Body of pancreas (tissue), 4 donors: ENCODE data around the gene OR5C1. TPM values are rescaled to one million over a fixed set of nuclear protein-coding genes. Genes with fewer than 3 reads are reported as not detected.
A peak's percentile ranks its signal among the peaks of the same experiment; 100 is the strongest.

Experiments
- ATAC-seq: fragments of 150-250 bp; one replicate; pipeline ENCODE4 v1.9.1; 2016
- DNase-seq, 4 donors: peaks; one replicate each; pipeline ENCODE4 v3.0.0-alpha.2; 2019
- H3K27ac ChIP-seq, 4 donors: fragments of 200-600 bp; sonication (generic); 1 replicate in 3 of 4; 2 replicates in 1 of 4; pipeline versions ENCODE4 v1.5.1 to v1.6.1; 2016 to 2019; ENCODE audit warnings: mild to moderate bottlenecking in 1 of 4, mixed read lengths in 1 of 4, moderate library complexity in 1 of 4
- H3K27me3 ChIP-seq, 2 donors: fragments of 200-600 bp; sonication (generic); one replicate each; pipeline ENCODE4 v1.6.0; 2016; ENCODE audit warnings: mild to moderate bottlenecking in 1 of 2
- H3K36me3 ChIP-seq, 2 donors: fragments of 200-600 bp; sonication (generic); replicated peaks in 1 of 2; 2 replicates each; pipeline ENCODE4 v1.5.1; 2016; ENCODE audit warnings: low read depth in 2 of 2; ENCODE audit not compliant: insufficient read depth in 1 of 2
- H3K4me1 ChIP-seq: fragments of 200-600 bp; sonication (generic); one replicate; pipeline ENCODE4 v1.6.0; 2016
- H3K4me3 ChIP-seq, 2 donors: fragments of 200-600 bp; sonication (generic); 1 replicate in 1 of 2; 2 replicates in 1 of 2; pipeline ENCODE4 v1.5.1; 2016 to 2019
- H3K9me3 ChIP-seq, 3 donors: fragments of 200-600 bp; sonication (generic); 1 replicate in 2 of 3; 2 replicates in 1 of 3; pipeline ENCODE4 v1.5.1; 2016
- POLR2A ChIP-seq, 3 donors: fragments of 450-650 bp; IDR thresholded peaks; one replicate each; pipeline ENCODE4 v1.6.1; 2016; ENCODE audit warnings: antibody characterized with exemption in 3 of 3, mild to moderate bottlenecking in 2 of 3
- WGBS, 2 donors: methylation state at CpG; one replicate each; pipeline ENCODE4 v1.1.5; 2017; 5-methylcytosine and 5-hydroxymethylcytosine counted together
- intact Hi-C: fragments of 100-400 bp; cut with DNase I; formaldehyde crosslinking; loops from one replicate; pipeline ENCODE4 v1.15.1; 2023
- total RNA-seq, 2 donors: library from RNA; depleted of rRNA; stranded (reverse); fragments of >200 nt; gene quantifications; one replicate each; pipeline ENCODE4 v1.1.0, GENCODE V29; 2016
- TF ChIP-seq, protein P1 (sequence below), 7 experiments: fragments of 450-650 bp in 4 of 7; fragments of 200-600 bp in 3 of 7; sonication (generic) in 3 of 7; IDR thresholded peaks; one replicate each; pipeline ENCODE4 v1.5.1; 2016 to 2019; ENCODE audit warnings: antibody characterized with exemption in 7 of 7

OR5C1 gene
- total RNA-seq, 2 donors from 2014 or later: not detected

DNA sequence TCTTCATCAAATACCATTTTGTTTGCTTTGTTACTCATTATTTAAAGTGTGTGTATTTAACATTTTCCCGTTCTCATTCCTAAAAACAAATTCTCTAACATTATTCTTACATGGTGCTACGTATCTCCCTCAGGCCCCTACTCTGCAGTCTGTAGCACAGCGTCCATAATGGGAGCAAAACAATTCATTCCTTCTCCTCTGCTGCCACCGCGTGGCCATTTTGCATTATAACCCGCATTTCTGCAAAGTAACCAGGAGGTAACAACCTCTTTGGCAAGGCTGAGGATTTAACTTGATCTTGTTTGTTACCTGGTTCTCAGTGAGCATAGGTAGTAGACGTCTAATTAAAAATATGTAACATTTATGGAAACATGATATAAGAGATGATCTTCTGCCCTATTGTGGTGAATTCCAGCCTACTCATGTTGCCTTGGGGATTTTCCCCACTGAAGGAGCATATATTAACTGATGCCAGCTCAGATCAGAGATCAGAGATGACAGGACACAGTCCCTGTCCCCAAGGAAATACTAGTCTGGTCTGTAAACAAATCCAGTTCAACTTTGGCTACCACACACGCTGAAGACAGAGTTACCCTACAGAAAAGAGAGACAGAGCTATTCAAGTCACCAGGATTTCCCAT is 21.7 kb downstream of the OR5C1 start:
- ATAC-seq (peak; percentile 87), DNase-seq (peak; percentile 73 to 81 (median 79))
- no peaks in the 10 kb centered on the region for H3K36me3 ChIP-seq
- peaks cover 17% of the 10 kb centered on the region for H3K4me1 ChIP-seq
- H3K27me3 ChIP-seq: no peaks in the 10 kb centered on the region
- TF ChIP-seq, protein P1, sequence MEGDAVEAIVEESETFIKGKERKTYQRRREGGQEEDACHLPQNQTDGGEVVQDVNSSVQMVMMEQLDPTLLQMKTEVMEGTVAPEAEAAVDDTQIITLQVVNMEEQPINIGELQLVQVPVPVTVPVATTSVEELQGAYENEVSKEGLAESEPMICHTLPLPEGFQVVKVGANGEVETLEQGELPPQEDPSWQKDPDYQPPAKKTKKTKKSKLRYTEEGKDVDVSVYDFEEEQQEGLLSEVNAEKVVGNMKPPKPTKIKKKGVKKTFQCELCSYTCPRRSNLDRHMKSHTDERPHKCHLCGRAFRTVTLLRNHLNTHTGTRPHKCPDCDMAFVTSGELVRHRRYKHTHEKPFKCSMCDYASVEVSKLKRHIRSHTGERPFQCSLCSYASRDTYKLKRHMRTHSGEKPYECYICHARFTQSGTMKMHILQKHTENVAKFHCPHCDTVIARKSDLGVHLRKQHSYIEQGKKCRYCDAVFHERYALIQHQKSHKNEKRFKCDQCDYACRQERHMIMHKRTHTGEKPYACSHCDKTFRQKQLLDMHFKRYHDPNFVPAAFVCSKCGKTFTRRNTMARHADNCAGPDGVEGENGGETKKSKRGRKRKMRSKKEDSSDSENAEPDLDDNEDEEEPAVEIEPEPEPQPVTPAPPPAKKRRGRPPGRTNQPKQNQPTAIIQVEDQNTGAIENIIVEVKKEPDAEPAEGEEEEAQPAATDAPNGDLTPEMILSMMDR (IDR thresholded peaks at IDR 0.05): peak; percentile 50 to 90 (median 85)
- TF ChIP-seq POLR2A (IDR thresholded peaks at IDR 0.05): no peak
- H3K27ac ChIP-seq: peak overlapping the region in 3 of 4 donors; percentile 38 to 54 (median 52)
- WGBS, 2 donors: 2 to 4% methylated on average over 8 of the region's 8 CpGs
- no peaks in the 10 kb centered on the region for H3K9me3 ChIP-seq
- no peak overlapping the region for H3K4me3 ChIP-seq
- intact Hi-C loops: loop anchor here (10.0 kb wide), 1 partner anchor 456 kb away; no protein-coding TSS in a partner anchor

- Histone ChIP-seq H3K27ac (no peak overlapping the region), H3K4me3 (no peak overlapping the region), H3K4me1 (peaks cover 22% of the 10 kb centered on the region), H3K36me3 (no peaks in the 10 kb centered on the region), H3K27me3 (no peaks in the 10 kb centered on the region), H3K9me3 (no peaks in the 10 kb centered on the region)
- intact Hi-C loops: loop anchor here (10.0 kb wide), 1 partner anchor 458 kb away; no protein-coding TSS in a partner anchor
- WGBS, 2 donors: 56 to 70% methylated on average over 3 to 4 of the region's 4 CpGs
- TF ChIP-seq POLR2A (IDR thresholded peaks at IDR 0.05): no peak
- TF ChIP-seq, protein P1 (IDR thresholded peaks at IDR 0.05): no peak
- DNase-seq (no peak), ATAC-seq (no peak)
Observed at GRCh38 chr9:122812736-122813135, 24.0 kb downstream of the OR5C1 start.

- ATAC-seq (no peak), DNase-seq (no peak)
- H3K9me3 ChIP-seq: no peaks in the 10 kb centered on the region
- H3K36me3 ChIP-seq: peaks cover 0 to 2% of the 10 kb centered on the region in 2 donors
- intact Hi-C loops: loop anchor here (10.0 kb wide), 1 partner anchor 460 kb away; no protein-coding TSS in a partner anchor
- no peak overlapping the region for H3K27ac ChIP-seq
- 53 to 63% methylated on average over 5 to 6 of the region's 6 CpGs for WGBS, 2 donors
- no peak overlapping the region for H3K4me3 ChIP-seq
- peaks cover 14% of the 10 kb centered on the region for H3K4me1 ChIP-seq
- no peaks in the 10 kb centered on the region for H3K27me3 ChIP-seq
- TF ChIP-seq, protein P1 (IDR thresholded peaks at IDR 0.05): no peak
- TF ChIP-seq POLR2A (IDR thresholded peaks at IDR 0.05): no peak
Observed at GRCh38 chr9:122814545-122814944, 25.8 kb downstream of the OR5C1 start.

DNA sequence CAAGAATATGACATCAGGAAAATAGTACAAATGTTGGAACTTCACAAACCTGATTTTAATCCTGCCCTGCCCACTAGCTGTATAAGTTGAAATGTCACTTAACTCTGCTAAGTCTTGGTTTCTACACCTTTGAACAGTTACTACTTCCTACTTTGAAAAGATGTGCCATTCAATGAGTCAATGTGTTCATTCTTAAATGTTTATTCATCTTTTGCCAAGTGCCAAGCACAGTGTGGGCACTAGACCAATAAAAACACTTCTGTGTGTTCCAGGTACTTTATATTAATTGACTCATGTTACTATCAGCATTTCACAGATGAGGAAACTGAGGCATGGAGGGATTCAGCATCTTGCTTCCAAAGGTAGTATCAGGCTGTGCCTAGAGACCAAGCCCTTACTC is 26.8 kb downstream of the OR5C1 start:
- no peak for ATAC-seq
- TF ChIP-seq, protein P1 (IDR thresholded peaks at IDR 0.05): no peak
- TF ChIP-seq POLR2A (IDR thresholded peaks at IDR 0.05): no peak
- Histone ChIP-seq H3K27me3 (no peaks in the 10 kb centered on the region), H3K9me3 (no peaks in the 10 kb centered on the region), H3K27ac (no peak overlapping the region), H3K4me1 (peaks cover 5% of the 10 kb centered on the region), H3K4me3 (no peak overlapping the region), H3K36me3 (peaks cover 0 to 2% of the 10 kb centered on the region in 2 donors)
- DNase-seq: no peak
- intact Hi-C loops: loop anchor here (10.0 kb wide), 1 partner anchor 461 kb away; no protein-coding TSS in a partner anchor
